AG08395 (cell line): ENCODE results near the gene HSF2BP.
"Not testable (repeated sequence)": the region's sequence is repeated elsewhere in the genome, so short reads cannot be mapped to it uniquely, and the experiment has no call there.

Experiments used
- DNase-seq: peaks from one replicate; pipeline ENCODE4 v3.0.0; 2012; ENCODE audit warnings: mixed read lengths, low spot score

Gene HSF2BP

GRCh38 chr21:43618940-43619339 lies 40.3 kb downstream of the HSF2BP start:
- no peak for DNase-seq

DNA sequence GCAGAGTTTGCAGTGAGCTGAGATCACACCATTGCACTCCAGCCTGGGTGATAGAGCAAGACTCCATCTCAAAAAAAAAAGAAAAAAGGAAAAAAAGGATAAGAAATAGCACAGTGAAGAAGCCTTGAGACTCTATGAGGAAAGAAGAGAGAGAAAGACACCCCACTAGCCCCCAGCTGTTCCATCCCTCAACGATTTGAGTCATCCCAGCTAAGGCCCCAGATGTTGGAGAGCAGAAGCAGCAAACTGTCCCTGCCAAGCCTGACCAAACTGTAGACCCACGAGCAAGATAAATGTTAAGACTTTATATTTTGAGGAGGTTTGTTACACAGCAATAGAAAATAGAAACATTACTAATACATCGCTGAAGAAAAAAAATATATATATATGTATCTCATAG lies 42.4 kb downstream of the HSF2BP start:
- not testable (repeated sequence) for DNase-seq

GRCh38 chr21:43614839-43615238 lies 44.4 kb downstream of the HSF2BP start:
- DNase-seq = no peak

GRCh38 chr21:43613755-43614638 lies 45.3 kb downstream of the HSF2BP start:
- peak; percentile 41 for DNase-seq

GRCh38 chr21:43611598-43612369 lies 47.5 kb downstream of the HSF2BP start:
- DNase-seq = peak; percentile 61

GRCh38 chr21:43609501-43610340 lies 49.6 kb downstream of the HSF2BP start:
- no peak for DNase-seq

GRCh38 chr21:43608664-43609063 lies 50.6 kb downstream of the HSF2BP start:
- DNase-seq = no peak

DNA sequence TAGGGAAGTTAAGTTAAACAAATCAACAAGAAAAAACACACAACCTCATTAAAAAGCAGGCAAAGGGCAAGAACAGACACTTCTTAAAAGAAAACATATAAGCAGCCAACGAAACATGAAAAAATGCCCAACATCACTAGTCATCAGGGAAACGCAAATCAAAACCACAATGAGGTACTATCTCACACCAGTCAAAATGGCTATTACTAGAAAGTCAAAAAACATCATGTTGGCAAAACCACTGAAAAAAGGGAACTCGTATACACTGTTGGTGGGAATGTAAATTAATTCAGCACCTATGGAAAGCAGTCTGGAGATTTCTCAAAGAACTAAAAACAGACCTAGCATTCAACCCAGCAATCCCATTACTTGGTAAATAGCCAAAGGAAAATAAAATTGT lies 51.1 kb downstream of the HSF2BP start:
- no peak for DNase-seq

- DNase-seq = no peak
These were observed 53.7 kb downstream of the HSF2BP start for GRCh38 chr21:43605320-43606215.

GRCh38 chr21:43604505-43605204 lies 54.6 kb downstream of the HSF2BP start:
- DNase-seq = no peak

GRCh38 chr21:43603641-43604504 lies 55.4 kb downstream of the HSF2BP start:
- DNase-seq = peak; percentile 57

GRCh38 chr21:43603233-43603626 lies 56.1 kb downstream of the HSF2BP start:
- no peak for DNase-seq

DNA sequence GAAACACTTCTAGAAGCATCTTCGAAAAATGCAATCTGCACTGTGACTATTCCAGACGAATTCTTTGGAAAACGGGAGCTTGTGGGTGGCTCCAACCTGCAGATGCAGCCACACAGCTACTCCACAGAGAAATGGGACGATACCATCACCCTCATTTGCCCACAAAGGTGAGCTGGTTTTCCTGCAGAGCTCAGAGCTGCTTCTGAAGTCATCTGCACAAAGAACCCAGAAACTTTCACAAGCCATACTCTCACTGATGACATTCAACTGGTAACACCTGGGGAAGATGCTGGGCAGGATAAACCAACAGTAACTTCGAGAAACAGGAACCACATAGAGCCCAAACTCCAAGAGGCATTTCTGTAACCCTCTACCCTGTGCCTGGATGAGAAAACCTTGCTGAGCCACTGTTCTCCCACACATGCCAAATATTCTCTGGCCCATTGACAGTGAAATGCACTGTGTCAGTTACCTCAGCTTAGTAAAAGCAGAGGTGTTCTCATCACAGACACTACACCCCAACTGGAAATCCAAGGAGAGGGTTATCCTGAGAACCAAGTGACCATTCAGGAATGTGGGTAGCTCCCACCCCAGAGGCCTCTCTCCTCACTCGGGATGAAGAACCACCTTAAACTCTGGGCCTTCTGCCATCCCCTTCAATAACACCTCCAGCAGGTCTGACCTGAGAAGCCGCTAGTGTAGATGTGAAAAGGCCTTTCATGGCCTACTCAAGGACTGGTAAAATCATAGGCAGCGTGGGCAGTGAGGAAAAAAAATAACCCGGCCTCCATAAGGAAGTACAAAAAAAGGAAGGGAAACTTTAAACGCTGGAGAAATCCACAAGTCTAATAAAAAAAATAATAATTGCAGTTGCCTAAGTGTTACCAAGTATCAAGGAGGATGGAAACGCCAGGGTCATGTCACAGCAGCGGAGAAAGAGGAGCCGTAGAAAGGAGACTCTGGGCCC lies 56.7 kb downstream of the HSF2BP start:
- DNase-seq = no peak

DNA sequence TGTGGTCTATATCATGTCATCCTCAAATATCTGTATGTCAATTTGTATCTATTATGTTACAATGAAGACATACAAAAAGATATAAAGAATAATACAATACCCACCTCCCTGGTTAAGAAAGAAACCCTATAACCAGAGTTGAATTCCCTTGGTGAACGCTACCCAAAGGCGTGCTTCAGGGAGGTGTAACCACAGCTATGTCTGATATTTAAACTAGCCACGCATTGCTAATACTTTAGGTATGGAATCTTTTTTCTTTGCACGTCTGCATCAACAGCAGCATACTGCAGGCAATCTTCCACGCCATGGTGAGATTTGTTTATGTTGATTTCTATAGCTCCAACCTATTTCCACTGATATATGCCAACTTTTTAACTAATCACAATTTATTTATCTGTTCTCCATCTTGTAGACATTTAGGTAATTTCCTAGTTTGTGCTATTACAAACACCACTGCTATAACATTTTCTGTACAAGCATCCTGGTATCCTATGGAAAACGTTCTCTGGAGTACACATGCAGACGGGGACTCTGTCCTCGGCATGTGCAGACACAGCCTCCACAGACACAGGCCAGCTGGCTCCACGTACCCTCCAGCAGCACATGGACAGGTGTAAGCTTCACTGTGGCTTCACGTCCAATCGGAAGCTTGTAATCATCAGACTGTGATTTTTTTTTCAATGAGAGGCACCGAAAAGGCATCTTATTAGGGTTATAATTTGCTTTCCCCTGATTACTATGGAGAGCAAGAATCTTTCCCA lies 58.5 kb downstream of the HSF2BP start:
- peak; percentile 80 for DNase-seq

DNA sequence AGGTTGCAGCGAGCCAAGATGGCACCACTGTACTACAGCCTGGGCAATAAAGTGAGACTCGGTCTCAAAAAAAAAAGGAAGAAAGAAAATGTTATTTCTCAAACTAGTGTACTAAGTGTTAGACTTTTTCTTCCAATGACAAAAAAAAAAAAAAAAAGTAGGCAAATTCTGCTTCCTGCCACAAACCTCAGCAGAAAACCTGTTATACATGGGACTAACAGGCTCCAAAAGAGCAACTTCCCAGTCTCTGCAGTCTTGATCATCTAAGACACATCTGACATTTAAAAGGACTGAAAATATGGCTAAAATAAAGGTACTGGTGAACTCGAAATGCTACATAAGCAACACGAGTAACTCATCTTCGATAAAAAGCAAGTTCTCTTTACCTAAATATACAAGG lies 59.6 kb downstream of the HSF2BP start:
- DNase-seq = no peak

- DNase-seq = peak; percentile 18
These were observed 60.7 kb downstream of the HSF2BP start for GRCh38 chr21:43598416-43599120.
